ENCODE measurements around the gene NCKAP1.

DNA sequence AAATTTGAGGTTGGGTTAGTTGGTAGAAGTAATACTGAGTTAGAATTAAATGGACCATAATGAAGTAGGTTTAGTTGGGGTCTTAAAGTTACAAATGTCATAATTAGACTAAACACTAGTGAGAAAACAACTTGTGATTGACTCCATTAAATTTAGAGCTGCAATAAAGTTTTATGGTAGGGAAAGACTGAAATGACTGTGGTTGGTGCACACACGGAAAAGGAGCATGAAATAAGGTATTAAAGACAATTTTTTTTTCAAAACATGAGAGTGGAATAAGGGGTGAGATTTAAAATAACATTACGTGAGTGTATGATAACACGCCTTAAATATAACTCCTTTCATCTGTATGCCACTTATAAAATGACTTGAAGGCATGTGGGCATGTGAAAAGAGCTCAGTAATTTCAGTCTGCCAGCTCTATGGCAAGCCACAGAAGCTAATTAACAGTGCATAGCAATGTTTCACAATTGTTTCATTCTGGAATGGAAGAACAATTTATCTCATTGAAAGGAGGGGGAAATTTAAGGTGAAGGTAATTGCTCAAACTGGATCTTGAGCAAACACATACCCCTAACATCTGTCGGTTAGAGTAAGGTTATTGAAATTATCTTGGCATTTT, 173.2 kb downstream of the NCKAP1 start:
- no peak for TF ChIP-seq POLR2A (IDR thresholded peaks at IDR 0.05)
- TF ChIP-seq, protein P1, sequence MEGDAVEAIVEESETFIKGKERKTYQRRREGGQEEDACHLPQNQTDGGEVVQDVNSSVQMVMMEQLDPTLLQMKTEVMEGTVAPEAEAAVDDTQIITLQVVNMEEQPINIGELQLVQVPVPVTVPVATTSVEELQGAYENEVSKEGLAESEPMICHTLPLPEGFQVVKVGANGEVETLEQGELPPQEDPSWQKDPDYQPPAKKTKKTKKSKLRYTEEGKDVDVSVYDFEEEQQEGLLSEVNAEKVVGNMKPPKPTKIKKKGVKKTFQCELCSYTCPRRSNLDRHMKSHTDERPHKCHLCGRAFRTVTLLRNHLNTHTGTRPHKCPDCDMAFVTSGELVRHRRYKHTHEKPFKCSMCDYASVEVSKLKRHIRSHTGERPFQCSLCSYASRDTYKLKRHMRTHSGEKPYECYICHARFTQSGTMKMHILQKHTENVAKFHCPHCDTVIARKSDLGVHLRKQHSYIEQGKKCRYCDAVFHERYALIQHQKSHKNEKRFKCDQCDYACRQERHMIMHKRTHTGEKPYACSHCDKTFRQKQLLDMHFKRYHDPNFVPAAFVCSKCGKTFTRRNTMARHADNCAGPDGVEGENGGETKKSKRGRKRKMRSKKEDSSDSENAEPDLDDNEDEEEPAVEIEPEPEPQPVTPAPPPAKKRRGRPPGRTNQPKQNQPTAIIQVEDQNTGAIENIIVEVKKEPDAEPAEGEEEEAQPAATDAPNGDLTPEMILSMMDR (IDR thresholded peaks at IDR 0.05), result no peak
- no peak for TF ChIP-seq POLR2AphosphoS5 (IDR thresholded peaks at IDR 0.05)

Measured in transverse colon (tissue), 4 donors.